GM19397 (cell line): ENCODE data around the gene RNF214.
"Not testable (repeated sequence)": the region's sequence is repeated elsewhere in the genome, so short reads cannot be mapped to it uniquely, and the experiment has no call there.

Experiments
- ATAC-seq: cut with Tn5 transposase; IDR thresholded peaks from one replicate; pipeline ENCODE4 v1.9.1; 2021; ENCODE audit warnings: mild to moderate bottlenecking, moderate library complexity; ENCODE audit not compliant: unreplicated experiment

Gene RNF214

DNA sequence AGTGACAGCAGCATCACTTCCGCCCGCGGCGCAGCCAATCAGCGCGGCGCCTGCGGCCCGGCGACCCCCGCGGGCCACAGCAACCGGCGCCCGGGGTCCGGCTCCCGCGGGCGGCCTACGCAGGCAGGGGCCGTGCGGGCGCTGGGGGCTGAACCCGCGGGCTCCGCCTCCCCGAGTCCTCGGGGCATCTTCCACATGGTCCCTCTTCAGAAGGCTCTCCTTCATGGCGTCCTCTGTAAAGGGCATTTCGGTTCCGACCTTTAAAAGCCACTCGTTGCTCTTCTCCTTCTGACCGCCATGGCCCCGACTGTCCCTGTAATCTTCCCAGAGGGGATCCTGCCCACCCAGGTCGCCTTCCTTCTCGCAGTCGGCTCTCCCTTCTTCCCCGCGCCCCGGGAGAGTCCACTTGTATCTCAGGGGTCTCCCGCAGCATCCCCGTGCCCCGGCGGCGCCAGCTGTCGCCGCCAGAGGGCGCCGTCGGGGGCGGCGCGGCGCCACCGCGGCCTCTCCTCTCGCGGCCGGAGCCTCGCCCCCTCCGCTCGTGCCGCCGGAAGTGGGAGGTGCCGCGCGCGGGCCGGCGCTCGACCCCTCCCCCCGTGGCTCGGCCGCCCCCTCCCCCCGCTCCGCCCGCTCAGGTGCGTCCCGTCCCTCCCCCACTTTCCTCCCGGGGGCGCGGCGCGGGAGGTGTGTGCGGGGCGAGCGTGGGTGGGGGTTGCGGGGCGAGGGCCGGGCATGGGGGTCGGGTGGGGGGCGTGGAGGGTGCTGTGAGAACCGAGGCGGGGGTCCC is at the start of gene RNF214:
TSS of gene RNF214 (plus strand) at position 580 of the 787 bp plus-strand sequence. CDS start 1,602 bp downstream, outside the sequence.
- ATAC-seq: peak; percentile 81

DNA sequence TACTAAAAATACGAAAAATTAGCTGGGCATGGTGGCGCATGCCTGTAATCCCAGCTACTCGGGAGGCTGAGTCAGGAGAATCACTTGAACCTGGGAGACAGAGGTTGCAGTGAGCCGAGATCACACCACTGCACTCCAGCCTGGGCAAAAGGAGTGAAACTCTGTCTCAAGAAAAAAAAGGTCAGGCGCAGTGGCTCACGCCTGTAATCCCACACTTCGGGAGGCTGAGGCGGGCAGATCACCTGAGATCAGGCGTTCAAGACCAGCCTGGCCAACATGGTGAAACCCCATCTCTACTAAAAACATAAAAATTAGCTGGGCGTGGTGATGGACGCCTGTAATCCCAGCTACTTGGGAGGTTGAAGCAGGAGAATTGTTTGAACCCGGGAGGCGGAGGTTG is 49.3 kb upstream of the RNF214 start:
- ATAC-seq: not testable (repeated sequence)

DNA sequence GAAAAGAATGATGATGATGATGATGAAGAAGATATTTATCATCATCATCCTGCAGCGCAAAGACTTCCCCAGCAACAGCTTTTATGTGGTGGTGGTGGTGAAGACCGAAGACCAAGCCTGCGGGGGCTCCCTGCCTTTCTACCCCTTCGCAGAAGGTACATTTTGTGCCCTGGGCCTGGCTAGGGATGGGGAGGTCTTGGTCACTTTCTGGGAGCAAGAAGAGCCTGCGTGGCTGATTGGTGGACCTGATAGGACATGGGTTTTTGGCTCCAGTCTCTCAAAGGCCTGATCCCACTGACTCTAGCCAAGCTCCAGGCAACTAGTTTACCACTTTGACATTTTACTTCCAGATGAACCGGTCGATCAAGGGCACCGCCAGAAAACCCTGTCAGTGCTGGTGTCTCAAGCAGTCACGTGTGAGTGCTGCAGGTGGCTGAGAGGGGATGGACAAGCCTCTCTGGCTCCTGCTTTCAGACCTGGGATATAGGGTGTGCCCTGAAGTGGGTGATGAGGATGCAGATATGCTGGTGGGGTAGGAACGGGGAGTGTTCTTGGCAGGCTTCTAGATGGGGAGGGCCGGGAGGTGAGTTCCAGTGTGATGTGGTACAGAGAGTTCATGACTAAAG is 48.6 kb upstream of the RNF214 start:
- ATAC-seq: no peak

DNA sequence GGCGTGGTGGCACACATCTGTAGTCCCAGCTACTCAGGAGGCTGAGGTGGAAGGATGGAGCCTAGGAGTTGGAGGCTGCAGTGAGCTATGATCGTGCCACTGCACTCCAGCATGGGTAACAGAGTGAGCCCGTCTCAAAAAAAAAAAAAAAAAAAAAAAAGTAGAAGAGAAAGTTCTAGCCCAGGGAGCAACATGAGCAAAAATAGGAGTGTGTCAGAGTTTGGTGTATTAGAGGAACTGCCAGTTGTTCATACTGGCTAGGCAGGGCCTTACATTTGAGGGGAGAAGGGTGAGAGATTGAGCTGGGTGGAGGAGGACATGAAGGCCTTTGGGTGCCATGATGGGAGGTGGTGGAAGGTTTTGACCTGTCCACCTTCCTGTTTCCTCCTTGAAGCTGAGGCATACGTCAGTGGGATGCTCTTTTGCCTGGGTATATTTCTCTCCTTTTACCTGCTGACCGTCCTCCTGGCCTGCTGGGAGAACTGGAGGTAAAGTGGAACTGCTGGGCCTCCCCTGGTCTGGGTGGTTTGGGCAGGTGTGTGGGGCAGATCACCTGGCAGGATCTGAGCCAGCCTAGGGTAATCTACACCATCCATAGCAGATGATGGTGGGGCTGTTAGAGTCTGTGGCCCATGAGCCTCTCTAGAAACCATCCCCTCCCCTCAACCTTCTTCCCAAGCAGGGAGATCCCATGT is 46.6 kb upstream of the RNF214 start:
- ATAC-seq: no peak

DNA sequence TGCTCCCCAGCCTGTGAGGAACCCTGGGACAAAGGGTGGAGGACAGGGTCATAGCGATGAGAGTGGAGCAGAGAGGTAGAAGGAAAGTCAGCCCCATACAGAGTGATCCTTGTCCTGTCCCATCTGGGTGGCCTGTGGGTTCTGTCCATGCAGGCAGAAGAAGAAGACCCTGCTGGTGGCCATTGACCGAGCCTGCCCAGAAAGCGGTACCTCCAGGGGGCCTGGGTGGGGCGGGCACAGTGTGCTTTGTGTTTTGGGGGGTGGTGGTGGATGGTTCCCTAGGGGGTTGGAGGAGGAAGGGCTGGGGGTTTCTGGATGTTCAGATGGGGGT is 46.1 kb upstream of the RNF214 start:
- ATAC-seq: no peak

DNA sequence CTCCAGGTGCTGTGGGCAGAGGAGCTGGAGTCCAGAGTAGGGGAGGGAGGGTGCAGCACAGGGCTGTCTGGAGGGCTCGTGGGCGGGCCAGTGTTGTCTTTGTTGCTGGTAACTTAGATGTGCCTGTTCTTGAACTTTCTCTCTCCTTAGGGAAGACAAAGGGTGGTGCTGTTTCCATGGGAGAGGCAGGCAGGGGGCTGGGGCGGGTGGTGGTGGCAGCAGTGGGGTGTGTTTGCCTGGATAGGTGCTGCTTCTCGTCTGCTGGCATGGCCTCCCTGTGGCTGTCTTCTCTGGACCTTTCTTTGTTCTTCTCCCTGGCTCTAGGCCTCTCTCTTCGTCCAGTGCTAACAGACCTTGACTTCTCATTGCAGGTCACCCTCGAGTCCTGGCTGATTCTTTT is 45.5 kb upstream of the RNF214 start:
- ATAC-seq: no peak

DNA sequence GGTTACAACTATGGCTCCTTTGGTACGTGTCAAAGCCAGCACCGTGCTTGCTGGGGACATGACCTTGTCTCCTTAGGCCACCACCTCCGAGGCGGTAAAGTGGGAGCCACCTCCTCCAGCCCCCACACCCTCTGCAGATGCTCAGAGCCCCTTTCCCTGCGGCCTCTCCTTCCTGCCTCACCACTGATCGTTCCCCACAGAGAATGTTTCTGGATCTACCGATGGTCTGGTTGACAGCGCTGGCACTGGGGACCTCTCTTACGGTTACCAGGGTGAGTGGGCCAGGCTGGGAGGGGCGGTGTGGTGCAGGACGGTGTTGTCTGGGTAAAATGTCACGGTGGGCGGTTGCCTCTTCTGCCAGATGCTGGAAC is 45.1 kb upstream of the RNF214 start:
- no peak for ATAC-seq

DNA sequence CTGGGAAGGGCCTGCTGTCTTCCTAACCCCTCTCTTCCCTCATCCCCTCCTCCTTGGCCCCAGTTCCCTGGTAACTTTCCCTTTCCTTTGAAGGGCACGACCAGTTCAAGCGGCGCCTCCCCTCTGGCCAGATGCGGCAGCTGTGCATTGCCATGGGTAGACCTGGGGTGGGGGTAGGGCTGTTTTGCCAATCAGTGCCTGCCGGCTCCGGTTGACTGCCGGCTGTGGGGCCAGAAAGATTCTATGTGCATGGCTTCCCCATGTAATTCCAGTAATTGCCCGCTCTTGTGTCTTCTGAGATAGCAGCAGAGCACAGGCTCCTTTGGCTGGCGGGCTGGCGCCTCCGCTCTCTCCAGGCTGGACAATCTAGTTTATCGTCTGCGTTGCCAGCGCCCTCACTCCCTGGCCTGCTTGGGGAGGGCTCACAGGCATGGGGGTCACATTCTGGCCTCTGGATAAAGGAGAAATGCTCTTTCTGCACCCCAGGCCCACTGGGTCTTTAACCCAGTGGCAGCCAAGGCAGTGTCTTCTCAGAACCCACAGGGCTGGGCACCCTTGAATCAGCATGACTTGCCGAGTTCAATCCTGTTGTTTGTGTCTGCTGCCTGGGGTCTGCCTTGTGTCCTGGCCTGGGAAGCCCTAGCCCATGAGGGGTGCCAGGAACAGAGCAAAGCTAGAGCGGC is 44.5 kb upstream of the RNF214 start:
- ATAC-seq: no peak

DNA sequence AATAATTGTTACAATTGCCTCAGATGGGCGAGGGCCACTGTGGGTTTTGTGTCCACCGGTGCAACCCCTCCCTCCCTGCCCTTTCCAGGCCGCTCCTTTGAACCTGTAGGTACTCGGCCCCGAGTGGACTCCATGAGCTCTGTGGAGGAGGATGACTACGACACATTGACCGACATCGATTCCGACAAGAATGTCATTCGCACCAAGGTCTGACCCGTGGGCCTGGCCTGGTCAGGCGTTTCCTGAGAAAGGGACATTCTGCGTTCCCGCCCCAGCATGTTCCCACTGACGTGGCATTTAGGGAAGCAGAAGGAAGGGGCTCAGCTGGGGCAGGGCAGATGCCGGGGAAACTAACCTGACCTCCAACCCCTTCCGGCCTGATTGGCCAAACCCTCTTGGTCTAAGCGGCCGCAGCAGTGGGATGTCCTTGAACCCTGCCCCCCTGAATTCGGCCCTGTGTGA is 43.8 kb upstream of the RNF214 start:
- ATAC-seq: no peak

DNA sequence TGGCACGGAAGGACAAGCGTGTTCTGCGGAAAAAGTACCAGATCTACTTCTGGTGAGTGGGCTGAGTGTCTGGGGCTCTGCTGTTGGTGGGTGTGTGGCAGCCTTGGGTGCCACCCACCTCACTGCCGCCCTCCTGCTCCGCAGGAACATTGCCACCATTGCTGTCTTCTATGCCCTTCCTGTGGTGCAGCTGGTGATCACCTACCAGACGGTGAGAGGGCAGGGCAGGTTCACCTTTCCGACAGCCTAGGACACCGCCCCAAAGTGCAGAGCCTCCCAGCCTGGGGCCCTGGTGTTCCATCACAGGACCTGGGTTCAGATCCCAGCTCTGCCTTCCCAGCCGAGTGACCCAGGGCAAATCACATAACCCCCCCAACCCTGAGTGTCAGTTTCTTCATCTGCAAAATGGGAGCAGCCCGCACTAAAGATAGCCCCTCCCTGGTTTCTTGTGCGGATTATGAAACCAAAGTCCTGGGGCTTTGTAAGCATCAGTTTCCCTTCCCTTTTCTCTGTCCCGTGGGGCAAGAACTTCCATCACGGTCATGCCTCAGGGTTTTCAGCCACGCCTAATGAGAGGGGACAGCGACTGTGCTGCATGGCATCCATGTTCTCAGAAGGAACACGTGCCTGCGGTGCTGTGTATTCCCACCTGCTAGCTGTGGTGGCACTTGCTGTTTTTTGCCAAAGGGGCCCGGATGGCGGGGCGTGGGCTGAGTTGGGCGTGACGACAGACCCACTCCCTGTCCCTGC is 43.1 kb upstream of the RNF214 start:
- ATAC-seq: peak; percentile 68

DNA sequence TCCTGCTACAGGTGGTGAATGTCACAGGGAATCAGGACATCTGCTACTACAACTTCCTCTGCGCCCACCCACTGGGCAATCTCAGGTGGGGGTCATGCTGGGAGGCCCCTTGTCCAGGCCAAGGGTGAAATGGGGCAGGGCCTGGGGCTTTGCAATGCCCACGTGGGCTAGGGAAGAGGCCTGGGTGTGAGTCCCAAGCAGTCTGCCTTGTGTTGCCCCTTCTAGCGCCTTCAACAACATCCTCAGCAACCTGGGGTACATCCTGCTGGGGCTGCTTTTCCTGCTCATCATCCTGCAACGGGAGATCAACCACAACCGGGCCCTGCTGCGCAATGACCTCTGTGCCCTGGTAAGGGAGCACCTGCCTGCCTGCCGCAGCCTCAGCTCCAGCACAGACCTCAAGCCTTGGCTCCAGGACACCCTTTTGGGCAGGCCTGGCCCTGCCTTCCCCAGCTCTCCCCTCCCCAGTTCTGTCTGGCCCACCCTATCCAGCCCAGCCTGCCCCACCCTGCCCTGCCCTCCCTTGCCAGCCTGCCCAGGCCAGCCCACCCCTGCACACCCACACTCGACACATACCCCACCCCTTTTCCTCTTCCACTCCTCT is 42.4 kb upstream of the RNF214 start:
- no peak for ATAC-seq

DNA sequence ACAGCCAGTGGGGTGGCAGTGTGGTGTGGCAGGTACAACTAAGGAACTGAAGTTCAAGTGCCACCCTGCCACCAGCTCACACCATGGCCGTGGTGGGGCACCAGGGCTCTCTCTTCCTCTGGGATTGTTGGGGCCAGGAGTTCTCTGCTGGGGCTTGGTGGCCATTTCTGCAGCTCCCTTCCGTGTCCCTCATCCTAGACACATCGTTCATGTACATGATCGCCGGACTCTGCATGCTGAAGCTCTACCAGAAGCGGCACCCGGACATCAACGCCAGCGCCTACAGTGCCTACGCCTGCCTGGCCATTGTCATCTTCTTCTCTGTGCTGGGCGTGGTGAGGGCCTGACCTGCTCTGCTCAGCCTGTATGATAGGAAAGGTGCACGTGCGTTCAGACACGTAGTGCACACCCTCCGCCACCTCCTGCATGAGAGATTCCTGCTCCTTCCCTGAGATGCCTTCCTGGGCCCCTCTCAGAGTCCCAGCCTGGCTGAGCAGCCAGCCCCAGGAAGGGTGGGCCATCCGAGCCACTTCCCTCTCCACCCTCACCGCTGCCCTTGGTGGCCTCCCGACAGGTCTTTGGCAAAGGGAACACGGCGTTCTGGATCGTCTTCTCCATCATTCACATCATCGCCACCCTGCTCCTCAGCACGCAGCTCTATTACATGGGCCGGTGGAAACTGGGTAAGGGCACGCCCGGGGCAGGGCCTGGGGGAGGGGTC is 40.6 kb upstream of the RNF214 start:
- ATAC-seq: no peak

DNA sequence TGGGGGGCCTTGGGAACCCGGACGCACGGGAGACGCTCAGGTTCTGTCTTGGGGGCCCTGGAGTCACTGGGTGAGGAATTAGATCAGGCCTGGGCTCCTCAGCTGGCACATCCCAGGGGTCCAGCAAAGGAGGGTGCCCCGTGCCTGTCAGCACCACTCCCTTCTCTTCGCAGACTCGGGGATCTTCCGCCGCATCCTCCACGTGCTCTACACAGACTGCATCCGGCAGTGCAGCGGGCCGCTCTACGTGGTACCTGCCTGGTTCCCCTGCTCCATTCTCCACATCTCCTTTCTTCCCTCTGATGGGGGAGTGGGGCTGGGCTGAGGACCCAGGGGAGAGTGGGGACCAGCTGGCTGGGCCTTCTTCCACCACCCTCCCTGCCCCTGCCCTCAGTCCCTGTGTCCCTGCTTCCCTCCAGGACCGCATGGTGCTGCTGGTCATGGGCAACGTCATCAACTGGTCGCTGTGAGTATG is 40.0 kb upstream of the RNF214 start:
- ATAC-seq: no peak

DNA sequence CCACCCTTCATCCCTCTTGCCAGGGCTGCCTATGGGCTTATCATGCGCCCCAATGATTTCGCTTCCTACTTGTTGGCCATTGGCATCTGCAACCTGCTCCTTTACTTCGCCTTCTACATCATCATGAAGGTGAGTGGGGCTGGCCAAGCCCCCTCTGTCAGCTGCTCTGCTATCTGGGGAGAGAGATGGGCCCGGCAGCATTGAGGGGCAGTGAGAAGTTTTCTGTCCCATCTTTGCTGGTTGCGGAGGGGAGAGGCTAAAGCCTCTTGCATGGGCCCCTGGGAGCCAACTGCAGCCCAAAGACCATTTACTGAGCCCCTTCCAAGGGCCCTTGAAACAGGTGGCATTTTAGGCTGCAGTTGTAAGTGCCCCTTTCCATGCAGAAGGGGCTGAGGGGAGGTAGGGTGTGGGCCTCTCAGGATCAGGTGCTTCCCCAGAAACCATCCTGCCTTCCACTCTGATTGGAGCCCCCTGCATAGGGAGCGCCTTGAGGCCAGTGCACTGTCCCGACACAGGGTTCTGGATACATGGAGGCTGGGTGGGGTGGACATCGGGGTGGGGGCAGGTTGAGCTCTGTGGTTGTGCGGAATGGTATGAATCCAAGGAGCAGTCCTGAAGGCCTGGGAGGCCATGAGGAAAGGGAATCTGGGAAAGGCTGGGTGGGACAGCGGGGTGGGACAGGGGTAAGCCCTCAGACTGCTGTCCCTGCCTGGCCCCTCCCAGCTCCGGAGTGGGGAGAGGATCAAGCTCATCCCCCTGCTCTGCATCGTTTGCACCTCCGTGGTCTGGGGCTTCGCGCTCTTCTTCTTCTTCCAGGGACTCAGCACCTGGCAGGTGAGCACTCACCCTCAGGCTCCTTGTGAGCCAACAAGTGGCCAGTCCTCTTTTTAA is 39.1 kb upstream of the RNF214 start:
- ATAC-seq: no peak

DNA sequence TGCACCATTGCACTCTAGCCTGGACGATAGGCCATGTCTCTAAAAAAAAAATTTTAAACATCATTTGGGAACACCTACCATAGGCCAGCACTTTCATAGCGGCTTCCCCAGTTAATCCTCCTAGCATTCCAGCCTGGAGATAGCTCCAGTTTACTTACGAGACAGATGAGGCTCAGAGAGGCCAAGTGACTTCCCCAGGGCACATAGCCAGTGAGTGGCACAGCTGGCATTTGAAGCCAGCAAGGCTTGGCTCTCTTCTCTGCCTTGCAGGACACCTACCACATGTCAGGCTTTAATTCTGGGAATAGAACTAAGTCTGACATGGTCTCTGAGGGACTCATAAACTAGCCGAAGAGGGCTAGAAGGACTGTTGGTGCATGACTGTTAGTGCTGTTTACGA is 38.2 kb upstream of the RNF214 start:
- ATAC-seq: no peak

DNA sequence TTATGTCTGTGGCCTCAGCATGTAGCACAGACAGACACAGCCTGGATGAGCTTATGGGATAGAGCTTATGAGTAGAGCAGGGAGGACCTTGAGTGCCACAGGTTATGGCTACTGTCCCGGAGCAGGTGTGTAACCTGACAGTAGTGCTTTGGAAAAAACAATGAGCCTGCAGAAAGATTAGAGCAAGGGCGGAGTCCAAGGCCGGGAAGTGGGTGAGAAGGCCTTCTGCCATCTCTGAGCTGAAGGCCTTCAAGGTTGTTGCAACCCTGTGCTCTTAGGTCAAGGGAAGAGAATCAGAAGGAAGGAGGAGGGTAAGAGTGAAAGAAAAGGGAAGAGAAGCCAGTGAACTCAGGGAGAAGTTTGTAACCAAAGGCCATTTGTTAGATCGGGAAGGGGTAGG is 37.2 kb upstream of the RNF214 start:
- ATAC-seq: no peak

DNA sequence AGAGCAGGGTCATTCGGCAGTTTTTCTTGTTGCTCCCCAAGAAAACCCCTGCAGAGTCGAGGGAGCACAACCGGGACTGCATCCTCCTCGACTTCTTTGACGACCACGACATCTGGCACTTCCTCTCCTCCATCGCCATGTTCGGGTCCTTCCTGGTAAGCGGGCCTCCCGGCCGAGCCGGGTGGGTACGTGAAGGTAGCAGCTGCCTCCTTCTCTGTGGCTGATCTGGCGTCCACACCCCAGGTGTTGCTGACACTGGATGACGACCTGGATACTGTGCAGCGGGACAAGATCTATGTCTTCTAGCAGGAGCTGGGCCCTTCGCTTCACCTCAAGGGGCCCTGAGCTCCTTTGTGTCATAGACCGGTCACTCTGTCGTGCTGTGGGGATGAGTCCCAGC is 36.7 kb upstream of the RNF214 start:
- no peak for ATAC-seq

DNA sequence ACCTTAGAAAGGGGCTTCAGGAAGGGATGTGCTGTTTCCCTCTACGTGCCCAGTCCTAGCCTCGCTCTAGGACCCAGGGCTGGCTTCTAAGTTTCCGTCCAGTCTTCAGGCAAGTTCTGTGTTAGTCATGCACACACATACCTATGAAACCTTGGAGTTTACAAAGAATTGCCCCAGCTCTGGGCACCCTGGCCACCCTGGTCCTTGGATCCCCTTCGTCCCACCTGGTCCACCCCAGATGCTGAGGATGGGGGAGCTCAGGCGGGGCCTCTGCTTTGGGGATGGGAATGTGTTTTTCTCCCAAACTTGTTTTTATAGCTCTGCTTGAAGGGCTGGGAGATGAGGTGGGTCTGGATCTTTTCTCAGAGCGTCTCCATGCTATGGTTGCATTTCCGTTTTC is 35.5 kb upstream of the RNF214 start:
- ATAC-seq: no peak
